Activated CD4-positive, alpha-beta T cell treated with anti-CD3 and anti-CD28 coated beads for 4 hours (primary cell): ENCODE measurements around the gene FOXM1.

ENCODE experiments used
- DNase-seq, 2 donors: peaks; one replicate each; pipeline ENCODE4 v3.0.0-alpha.2; 2020

The FOXM1 gene

GRCh38 chr12:2834581-2835491, 42.1 kb downstream of the FOXM1 start, which contains the start of gene NRIP2:
TSS of gene NRIP2 (minus strand) at chr12:2835035. CDS start at chr12:2834983, 52 bp downstream.
- no peak for DNase-seq

- DNase-seq = no peak
Observed at GRCh38 chr12:2833810-2834209, 43.2 kb downstream of the FOXM1 start.

GRCh38 chr12:2833327-2833726, 43.6 kb downstream of the FOXM1 start:
- no peak for DNase-seq

GRCh38 chr12:2832550-2833127, 44.3 kb downstream of the FOXM1 start:
- no peak for DNase-seq

- no peak for DNase-seq
Observed at GRCh38 chr12:2829275-2829674, 47.7 kb downstream of the FOXM1 start.

GRCh38 chr12:2826721-2827515, 50.1 kb downstream of the FOXM1 start:
- no peak for DNase-seq

- DNase-seq = no peak
Observed at GRCh38 chr12:2826036-2826435, 50.9 kb downstream of the FOXM1 start.

GRCh38 chr12:2825132-2825531, 51.8 kb downstream of the FOXM1 start:
- no peak for DNase-seq

GRCh38 chr12:2824541-2824940, 52.4 kb downstream of the FOXM1 start:
- no peak for DNase-seq

- DNase-seq = no peak
Observed at GRCh38 chr12:2823483-2823882, 53.5 kb downstream of the FOXM1 start.

- DNase-seq = no peak
Observed at GRCh38 chr12:2820432-2820831, 56.5 kb downstream of the FOXM1 start.

GRCh38 chr12:2819810-2820209, 57.2 kb downstream of the FOXM1 start:
- DNase-seq = no peak

GRCh38 chr12:2813214-2814185, 63.5 kb downstream of the FOXM1 start:
- peak; percentile 50 to 56 for DNase-seq

- peak; percentile 95 to 96 for DNase-seq
Observed at GRCh38 chr12:2812290-2813213, 64.4 kb downstream of the FOXM1 start, which contains the start of gene ITFG2. TSS of gene ITFG2 (plus strand) at chr12:2812668. CDS start at chr12:2812761, 93 bp downstream.

- no peak for DNase-seq
Observed at GRCh38 chr12:2811801-2812200, 65.2 kb downstream of the FOXM1 start.
